Lower lobe of right lung (tissue), 2 donors: Measurements from ENCODE around the gene RAPGEF6. TPM values are rescaled to one million over a fixed set of nuclear protein-coding genes. Genes with fewer than 3 reads are reported as not detected.
"Not testable (repeated sequence)": the region's sequence is repeated elsewhere in the genome, so short reads cannot be mapped to it uniquely, and the experiment has no call there.

ENCODE experiments used
- ATAC-seq, 2 donors: fragments of 200-7000 bp; cut with Tn5 transposase; one replicate each; pipeline ENCODE4 v1.9.1; 2020 to 2022; ENCODE audit warnings: mild to moderate bottlenecking in 2 of 2, moderate library complexity in 2 of 2
- DNase-seq: peaks from one replicate; pipeline ENCODE4 v3.0.0-alpha.2; 2020
- H3K27ac ChIP-seq: fragments of 200-600 bp; one replicate; pipeline ENCODE4 v1.8.0; 2022
- H3K27me3 ChIP-seq: fragments of 200-600 bp; one replicate; pipeline ENCODE4 v1.8.0; 2022; ENCODE audit warnings: low read depth
- H3K36me3 ChIP-seq: fragments of 200-600 bp; one replicate; pipeline ENCODE4 v1.8.0; 2022; ENCODE audit warnings: mild to moderate bottlenecking
- H3K4me1 ChIP-seq: fragments of 200-600 bp; one replicate; pipeline ENCODE4 v1.8.0; 2022
- H3K4me3 ChIP-seq: fragments of 200-600 bp; one replicate; pipeline ENCODE4 v1.8.0; 2022; ENCODE audit warnings: mild to moderate bottlenecking
- H3K9me3 ChIP-seq: fragments of 200-600 bp; one replicate; pipeline ENCODE4 v1.8.0; 2022
- CTCF ChIP-seq: fragments of 200-600 bp; IDR thresholded peaks from one replicate; pipeline ENCODE4 v1.8.0; 2022; ENCODE audit warnings: antibody characterized with exemption, mild to moderate bottlenecking
- intact Hi-C: fragments of 100-400 bp; cut with DNase I; formaldehyde crosslinking; loops from one replicate; pipeline ENCODE4 v1.11.0; 2022
- total RNA-seq: library from RNA; stranded (reverse); fragmentation: NEBNext Ultra II Directional; extraction: Animal tissue kit (Norgen Biotek cat#: 25700); gene quantifications from one replicate; pipeline ENCODE4 v1.2.1, GENCODE V29; 2021
- donor health status: DM: no; HTN: yes; CAD: no; lungs with severe emphysema.

RAPGEF6 gene
- total RNA-seq, 1 donor from 2014 or later = 21.7 TPM

GRCh38 chr5:131406076-131406475 lies 229.0 kb downstream of the RAPGEF6 start:
- TF ChIP-seq CTCF = no peak
- intact Hi-C loops = no loop called here
- peaks cover 22% of the 10 kb centered on the region for H3K36me3 ChIP-seq
- DNase-seq (no peak), ATAC-seq (no peak)
- H3K4me3 ChIP-seq = no peak overlapping the region
- no peak overlapping the region for H3K27ac ChIP-seq
- H3K27me3 ChIP-seq = no peaks in the 10 kb centered on the region
- no peaks in the 10 kb centered on the region for H3K4me1 ChIP-seq
- no peaks in the 10 kb centered on the region for H3K9me3 ChIP-seq

GRCh38 chr5:131405674-131406073 lies 229.4 kb downstream of the RAPGEF6 start:
- ATAC-seq (no peak), DNase-seq (no peak)
- H3K4me3 ChIP-seq = no peak overlapping the region
- peaks cover 22% of the 10 kb centered on the region for H3K36me3 ChIP-seq
- H3K27ac ChIP-seq = no peak overlapping the region
- H3K27me3 ChIP-seq = no peaks in the 10 kb centered on the region
- no peaks in the 10 kb centered on the region for H3K4me1 ChIP-seq
- intact Hi-C loops = no loop called here
- H3K9me3 ChIP-seq = no peaks in the 10 kb centered on the region
- TF ChIP-seq CTCF = no peak

GRCh38 chr5:131400585-131400984 lies 234.4 kb downstream of the RAPGEF6 start:
- Histone ChIP-seq H3K36me3 (peaks cover 22% of the 10 kb centered on the region), H3K4me3 (no peak overlapping the region), H3K9me3 (no peaks in the 10 kb centered on the region), H3K4me1 (no peaks in the 10 kb centered on the region), H3K27me3 (no peaks in the 10 kb centered on the region), H3K27ac (no peak overlapping the region)
- DNase-seq (no peak), ATAC-seq (no peak)
- TF ChIP-seq CTCF = no peak
- intact Hi-C loops = no loop called here

- H3K4me3 ChIP-seq, ATAC-seq, H3K9me3 ChIP-seq, H3K27me3 ChIP-seq, intact Hi-C loops, H3K4me1 ChIP-seq, DNase-seq, H3K27ac ChIP-seq: not testable (repeated sequence)
- peaks cover 32% of the 10 kb centered on the region for H3K36me3 ChIP-seq
These were observed 236.0 kb downstream of the RAPGEF6 start for GRCh38 chr5:131399007-131399406.

GRCh38 chr5:131396630-131397273 lies 238.3 kb downstream of the RAPGEF6 start:
- no peak overlapping the region for H3K4me3 ChIP-seq
- no peak for TF ChIP-seq CTCF
- ATAC-seq (no peak), DNase-seq (no peak)
- no peaks in the 10 kb centered on the region for H3K27me3 ChIP-seq
- H3K27ac ChIP-seq = no peak overlapping the region
- peaks cover 15% of the 10 kb centered on the region for H3K4me1 ChIP-seq
- H3K9me3 ChIP-seq = no peaks in the 10 kb centered on the region
- intact Hi-C loops = no loop called here
- peaks cover 51% of the 10 kb centered on the region for H3K36me3 ChIP-seq

GRCh38 chr5:131396015-131396414 lies 239.0 kb downstream of the RAPGEF6 start:
- Histone ChIP-seq H3K4me1 (peaks cover 15% of the 10 kb centered on the region), H3K27me3 (no peaks in the 10 kb centered on the region), H3K27ac (no peak overlapping the region), H3K4me3 (no peak overlapping the region), H3K9me3 (no peaks in the 10 kb centered on the region), H3K36me3 (peaks cover 57% of the 10 kb centered on the region)
- intact Hi-C loops = no loop called here
- DNase-seq (no peak), ATAC-seq (no peak)
- no peak for TF ChIP-seq CTCF
